Stimulated activated naive CD8-positive, alpha-beta T cell treated with anti-CD3 and anti-CD28 coated beads, Interleukin-15, Interleukin-2, amounts not matched to agents 100 ng/mL and 50 ng/mL, for 24 hours (primary cell): ENCODE data around the gene CDH12.

ENCODE experiments used
- H3K27ac Mint-ChIP-seq: one replicate; pipeline ENCODE4 v1.8.0; 2021; ENCODE audit warnings: mild to moderate bottlenecking, mixed read lengths
- H3K27me3 Mint-ChIP-seq: one replicate; pipeline ENCODE4 v1.8.0; 2021; ENCODE audit warnings: mixed read lengths
- H3K36me3 Mint-ChIP-seq: one replicate; pipeline ENCODE4 v1.8.0; 2021; ENCODE audit warnings: low read depth, mixed read lengths
- H3K4me1 Mint-ChIP-seq: one replicate; pipeline ENCODE4 v1.8.0; 2021; ENCODE audit warnings: low read depth, mixed read lengths
- H3K4me3 Mint-ChIP-seq: one replicate; pipeline ENCODE4 v1.8.0; 2021; ENCODE audit warnings: mild to moderate bottlenecking, mixed read lengths
- H3K9me3 Mint-ChIP-seq: one replicate; pipeline ENCODE4 v1.8.0; 2021; ENCODE audit warnings: mixed read lengths

Gene CDH12

DNA sequence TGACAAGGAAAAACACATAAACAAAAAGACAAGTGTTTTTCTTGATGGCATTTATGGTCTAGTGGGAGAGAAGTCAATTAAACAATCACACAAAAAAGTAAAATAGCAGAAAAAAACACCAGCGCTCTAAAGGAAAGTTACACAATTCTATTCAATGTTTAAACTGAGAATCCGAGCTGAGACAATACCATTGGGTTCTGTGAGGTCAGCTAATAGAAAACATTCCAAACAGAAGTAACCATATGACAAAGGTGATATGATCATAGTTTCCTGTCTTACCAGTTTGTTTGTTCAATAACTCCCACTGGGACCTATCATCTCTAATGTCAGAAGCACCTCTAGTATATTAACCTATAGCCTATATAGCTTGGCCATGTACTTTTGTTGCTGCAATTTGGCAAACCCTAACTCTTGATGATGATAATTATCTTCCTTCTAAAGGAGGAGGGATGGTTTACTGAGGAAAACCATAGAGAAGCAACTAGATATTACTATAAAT is 1030.0 kb downstream of the CDH12 start:
- Mint-ChIP-seq H3K27ac (no peak overlapping the region), H3K9me3 (no peaks in the 10 kb centered on the region), H3K36me3 (no peaks in the 10 kb centered on the region), H3K4me3 (no peak overlapping the region), H3K4me1 (peaks cover 4% of the 10 kb centered on the region), H3K27me3 (no peaks in the 10 kb centered on the region)

DNA sequence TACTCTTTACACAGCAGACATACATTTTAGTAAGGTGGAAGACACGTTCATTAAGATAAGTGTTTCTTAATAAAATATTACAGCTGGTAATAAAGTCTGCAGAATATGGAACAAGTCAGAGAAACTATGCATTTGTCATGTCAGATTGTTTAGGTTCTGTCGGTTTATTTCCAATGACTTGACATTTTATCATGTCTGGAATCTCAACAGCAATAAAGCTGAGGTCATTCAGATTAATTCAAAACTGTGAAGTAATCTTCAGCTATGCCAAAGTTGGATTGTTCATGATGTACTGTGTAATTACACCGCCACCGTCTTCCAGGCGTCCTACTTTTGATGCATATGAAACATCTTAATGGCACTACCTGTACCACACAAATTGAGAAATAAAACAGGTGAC is 1032.6 kb downstream of the CDH12 start:
- H3K4me3 Mint-ChIP-seq, result no peak overlapping the region
- no peaks in the 10 kb centered on the region for H3K27me3 Mint-ChIP-seq
- H3K27ac Mint-ChIP-seq, result no peak overlapping the region
- H3K36me3 Mint-ChIP-seq, result no peaks in the 10 kb centered on the region
- peaks cover 8% of the 10 kb centered on the region for H3K4me1 Mint-ChIP-seq
- H3K9me3 Mint-ChIP-seq, result no peaks in the 10 kb centered on the region

DNA sequence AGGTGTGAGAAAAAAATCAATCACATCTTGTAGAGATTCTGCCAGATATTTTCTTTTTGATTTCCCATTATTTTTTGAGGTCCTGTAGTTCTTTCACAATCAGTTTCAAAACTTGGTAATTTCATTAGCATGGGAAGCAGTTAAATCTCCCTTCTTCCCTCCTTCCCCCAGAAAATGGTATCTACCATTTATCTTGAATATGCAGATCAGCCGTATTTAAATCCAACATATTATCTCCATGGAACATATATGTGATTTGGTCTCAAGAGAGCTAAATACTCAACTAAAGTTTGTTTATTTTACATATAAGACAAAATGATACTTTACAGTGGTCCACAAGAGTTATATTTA is 1034.8 kb downstream of the CDH12 start:
- Mint-ChIP-seq H3K4me1 (peaks cover 8% of the 10 kb centered on the region), H3K9me3 (no peaks in the 10 kb centered on the region), H3K36me3 (no peaks in the 10 kb centered on the region), H3K27me3 (no peaks in the 10 kb centered on the region), H3K4me3 (no peak overlapping the region), H3K27ac (no peak overlapping the region)

DNA sequence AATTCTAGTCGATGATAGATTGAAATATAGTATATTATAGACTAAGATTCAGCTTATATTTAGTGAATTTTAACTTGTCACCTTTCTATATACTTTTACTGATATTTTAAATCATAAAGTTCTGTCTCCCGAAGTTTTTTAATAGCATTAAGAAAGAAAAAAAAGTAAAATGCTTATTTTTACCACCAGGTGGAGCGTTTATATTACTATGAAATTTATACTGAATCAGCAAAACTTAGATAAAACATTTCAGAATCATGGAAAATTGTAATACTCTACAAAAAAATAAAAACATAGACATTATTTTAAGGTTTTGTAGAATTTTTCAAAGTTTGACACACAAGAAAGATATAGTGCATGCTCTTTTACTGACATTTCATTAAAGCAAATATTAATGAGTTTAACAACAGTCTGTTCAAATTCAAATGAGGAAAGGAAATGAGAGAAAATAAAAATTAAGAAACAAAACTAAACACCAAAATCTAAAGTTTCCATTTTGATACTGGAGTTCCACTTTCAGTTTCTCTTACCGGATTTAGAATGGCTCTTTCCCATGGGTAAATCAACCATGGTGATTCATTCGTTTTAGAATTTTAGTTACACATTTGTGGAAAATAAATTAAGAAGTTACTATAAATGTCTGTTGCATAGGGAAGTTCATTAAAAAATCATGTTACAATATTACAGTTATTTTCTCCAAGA is 1035.3 kb downstream of the CDH12 start:
- Mint-ChIP-seq H3K36me3 (no peaks in the 10 kb centered on the region), H3K4me3 (no peak overlapping the region), H3K27ac (no peak overlapping the region), H3K27me3 (no peaks in the 10 kb centered on the region), H3K9me3 (no peaks in the 10 kb centered on the region), H3K4me1 (peaks cover 8% of the 10 kb centered on the region)

DNA sequence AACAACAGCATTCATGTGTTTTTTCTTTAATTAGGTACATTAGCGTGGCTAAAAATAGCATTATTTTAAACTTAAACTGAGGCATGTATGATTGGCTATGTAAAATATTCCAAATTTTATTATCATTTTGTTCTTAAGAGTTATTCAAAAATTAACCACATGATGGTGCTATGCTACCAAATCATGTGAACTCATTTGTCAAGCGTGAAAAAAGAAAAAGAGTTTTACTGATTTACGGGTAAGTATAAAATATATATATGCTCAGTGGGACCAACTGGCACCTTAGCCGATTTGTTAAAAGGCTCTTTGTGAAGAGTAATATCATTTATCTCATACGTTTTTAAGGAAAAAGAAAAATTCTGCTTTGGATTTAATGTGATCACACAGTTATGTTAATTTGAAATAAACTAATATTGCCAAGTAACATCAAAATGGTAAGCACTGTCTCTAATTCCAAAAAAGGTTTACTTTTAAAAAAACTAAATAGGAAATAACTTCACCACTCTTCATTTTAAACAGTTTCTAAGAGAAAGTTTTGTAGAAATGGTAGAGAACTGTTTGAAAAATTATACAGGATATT is 1042.3 kb downstream of the CDH12 start:
- Mint-ChIP-seq H3K36me3 (no peaks in the 10 kb centered on the region), H3K27me3 (no peaks in the 10 kb centered on the region), H3K9me3 (no peaks in the 10 kb centered on the region), H3K4me1 (no peaks in the 10 kb centered on the region), H3K27ac (no peak overlapping the region), H3K4me3 (no peak overlapping the region)

DNA sequence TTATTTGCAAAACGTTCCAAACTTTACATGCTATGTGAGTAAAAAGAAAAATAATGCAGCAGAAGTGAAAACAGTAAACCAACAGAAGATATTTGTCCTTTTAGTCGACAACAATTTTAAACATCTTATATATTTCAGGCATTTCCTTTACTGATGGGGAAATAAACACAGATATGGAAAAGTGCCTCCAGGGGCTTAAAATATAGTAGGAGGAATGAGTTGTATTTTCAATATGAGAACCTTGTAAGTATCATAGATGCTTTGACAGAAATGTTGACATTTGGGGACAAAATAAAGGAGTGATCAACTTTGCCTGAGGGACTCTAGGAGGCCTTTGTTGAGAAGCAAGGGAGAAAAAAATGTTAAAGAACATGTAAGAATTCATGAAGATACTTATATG is 1043.5 kb downstream of the CDH12 start:
- Mint-ChIP-seq H3K36me3 (no peaks in the 10 kb centered on the region), H3K4me1 (no peaks in the 10 kb centered on the region), H3K27ac (no peak overlapping the region), H3K9me3 (no peaks in the 10 kb centered on the region), H3K27me3 (no peaks in the 10 kb centered on the region), H3K4me3 (no peak overlapping the region)

DNA sequence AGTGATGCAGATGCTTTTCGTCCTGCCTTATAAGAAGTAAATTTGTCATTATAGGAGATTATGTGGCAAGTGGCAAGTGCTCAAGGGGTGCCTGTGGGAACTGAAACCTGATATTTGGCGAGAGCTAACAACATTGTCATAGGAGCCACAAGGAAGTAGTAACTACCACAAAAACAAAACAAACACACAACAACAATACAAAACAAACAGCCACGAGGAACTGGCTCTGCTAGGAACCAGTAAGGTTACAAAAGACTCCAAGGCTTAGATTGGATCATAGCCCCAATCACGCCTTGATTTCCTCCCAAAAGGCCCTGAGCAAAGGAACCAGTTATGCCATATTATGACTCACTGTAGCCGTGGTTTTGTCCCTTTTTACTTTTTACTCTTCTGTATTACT is 1045.2 kb downstream of the CDH12 start:
- H3K4me1 Mint-ChIP-seq, result no peaks in the 10 kb centered on the region
- no peaks in the 10 kb centered on the region for H3K36me3 Mint-ChIP-seq
- no peaks in the 10 kb centered on the region for H3K27me3 Mint-ChIP-seq
- H3K4me3 Mint-ChIP-seq, result no peak overlapping the region
- no peak overlapping the region for H3K27ac Mint-ChIP-seq
- H3K9me3 Mint-ChIP-seq, result no peaks in the 10 kb centered on the region

DNA sequence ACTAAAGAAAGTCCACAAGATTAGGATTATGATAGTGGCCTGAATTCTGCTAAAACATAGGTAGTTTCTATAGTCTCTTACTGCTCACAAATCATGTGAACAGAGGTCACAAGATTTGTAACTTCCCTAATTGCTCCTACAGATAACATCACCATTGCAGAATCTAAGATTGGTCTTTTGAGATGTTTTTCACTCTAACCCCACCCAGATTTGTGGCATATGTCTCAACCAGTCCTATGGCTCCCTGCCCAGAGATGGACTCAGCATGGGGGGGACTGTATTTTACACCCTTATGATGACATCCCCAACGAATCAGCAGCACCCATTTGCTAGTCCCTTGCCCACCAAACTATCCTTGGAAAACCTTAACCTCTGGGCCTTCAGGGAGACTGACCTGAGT is 1046.2 kb downstream of the CDH12 start:
- Mint-ChIP-seq H3K4me3 (no peak overlapping the region), H3K27me3 (no peaks in the 10 kb centered on the region), H3K27ac (no peak overlapping the region), H3K4me1 (no peaks in the 10 kb centered on the region), H3K9me3 (no peaks in the 10 kb centered on the region), H3K36me3 (no peaks in the 10 kb centered on the region)

DNA sequence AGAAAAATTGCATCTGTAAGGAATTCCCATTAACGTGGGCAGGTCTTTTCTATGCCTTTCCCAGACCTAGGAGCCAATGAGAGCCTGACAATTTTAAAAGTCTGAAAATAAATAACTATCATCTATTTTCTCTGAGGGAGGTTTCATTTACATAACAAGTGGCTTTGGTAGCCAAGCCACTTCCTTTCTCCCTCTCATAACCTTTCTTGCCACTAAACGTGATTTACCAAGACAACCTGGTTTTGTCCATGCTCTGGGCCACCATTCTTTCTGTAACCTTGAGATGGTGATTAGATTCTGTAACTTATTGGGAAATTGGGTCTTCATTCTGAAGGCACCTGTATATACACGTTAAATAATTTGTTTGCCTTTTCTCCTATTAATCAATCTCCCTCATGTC is 1046.9 kb downstream of the CDH12 start:
- Mint-ChIP-seq H3K4me3 (no peak overlapping the region), H3K9me3 (peaks cover 3% of the 10 kb centered on the region), H3K27me3 (no peaks in the 10 kb centered on the region), H3K4me1 (no peaks in the 10 kb centered on the region), H3K27ac (no peak overlapping the region), H3K36me3 (no peaks in the 10 kb centered on the region)

DNA sequence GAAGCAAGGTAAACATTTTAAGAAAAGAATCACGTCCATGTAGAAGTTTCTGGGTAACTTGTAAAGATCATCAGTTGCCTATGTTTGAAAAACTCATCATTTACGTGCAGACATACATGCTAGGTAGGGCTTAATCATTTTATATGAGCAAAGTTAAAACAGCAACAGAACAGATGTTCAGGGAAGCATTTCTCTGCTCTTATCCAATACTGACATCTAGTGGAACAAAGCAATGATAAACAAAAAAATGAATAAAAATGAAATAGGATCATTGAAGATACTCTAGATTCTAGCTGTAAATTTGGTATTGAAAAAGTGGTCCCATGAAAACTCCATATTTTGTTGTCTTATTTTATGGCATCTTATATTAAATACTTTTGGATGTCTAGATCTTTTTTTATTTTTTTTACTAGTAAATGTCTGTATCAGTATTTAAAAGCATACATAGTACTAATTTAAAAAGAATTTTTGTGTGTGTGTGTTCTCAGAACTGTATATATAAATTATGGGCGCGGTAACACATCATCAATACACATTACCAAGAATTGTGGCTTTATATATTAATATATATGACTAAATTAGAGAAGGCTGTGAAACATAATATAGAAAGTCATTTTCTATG is 1050.2 kb downstream of the CDH12 start:
- H3K27ac Mint-ChIP-seq, result no peak overlapping the region
- no peaks in the 10 kb centered on the region for H3K36me3 Mint-ChIP-seq
- no peaks in the 10 kb centered on the region for H3K4me1 Mint-ChIP-seq
- H3K9me3 Mint-ChIP-seq, result peaks cover 10% of the 10 kb centered on the region
- H3K27me3 Mint-ChIP-seq, result no peaks in the 10 kb centered on the region
- H3K4me3 Mint-ChIP-seq, result no peak overlapping the region

DNA sequence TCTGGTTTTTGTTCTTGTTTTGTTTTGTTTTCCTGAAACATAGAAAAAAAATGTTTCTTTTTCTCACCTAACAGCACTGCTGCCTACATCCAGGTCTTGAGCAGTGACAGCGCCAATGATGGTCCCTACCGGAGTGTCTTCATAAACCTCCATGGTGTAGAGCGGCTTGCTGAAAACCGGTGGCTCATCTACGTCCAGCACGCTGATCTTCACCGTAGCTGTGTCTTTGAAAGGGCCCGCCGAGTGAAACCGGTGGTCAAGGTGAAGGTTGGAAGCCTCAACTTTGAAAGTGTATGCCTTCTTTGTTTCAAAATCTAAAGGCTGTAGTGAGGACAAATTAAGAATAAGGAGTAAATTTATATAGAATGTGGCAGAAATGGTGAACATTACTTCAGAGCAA is 1051.0 kb downstream of the CDH12 start:
- no peaks in the 10 kb centered on the region for H3K27me3 Mint-ChIP-seq
- no peaks in the 10 kb centered on the region for H3K36me3 Mint-ChIP-seq
- H3K4me3 Mint-ChIP-seq, result no peak overlapping the region
- H3K27ac Mint-ChIP-seq, result no peak overlapping the region
- no peaks in the 10 kb centered on the region for H3K4me1 Mint-ChIP-seq
- peaks cover 10% of the 10 kb centered on the region for H3K9me3 Mint-ChIP-seq

DNA sequence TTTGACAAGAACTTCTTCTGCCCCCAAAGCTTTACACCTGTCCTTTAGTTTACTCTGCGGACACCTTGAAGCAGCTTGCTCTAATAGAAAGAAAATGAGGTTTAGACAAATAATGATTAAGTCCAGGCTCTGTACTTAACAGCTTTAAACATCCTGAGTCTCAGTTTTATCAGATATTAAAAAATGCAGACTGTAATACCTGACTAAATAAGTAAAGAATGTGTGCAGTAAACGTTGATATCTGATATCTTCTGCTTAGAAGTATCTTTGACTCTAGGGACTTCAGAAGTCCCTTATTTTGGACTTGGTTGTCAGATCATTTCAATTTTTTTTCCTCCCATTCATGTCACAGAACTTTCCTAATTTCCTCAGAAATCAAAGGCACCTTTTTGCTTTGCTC is 1060.4 kb downstream of the CDH12 start:
- no peak overlapping the region for H3K4me3 Mint-ChIP-seq
- no peaks in the 10 kb centered on the region for H3K4me1 Mint-ChIP-seq
- H3K9me3 Mint-ChIP-seq, result peaks cover 11% of the 10 kb centered on the region
- H3K27ac Mint-ChIP-seq, result no peak overlapping the region
- H3K27me3 Mint-ChIP-seq, result no peaks in the 10 kb centered on the region
- H3K36me3 Mint-ChIP-seq, result no peaks in the 10 kb centered on the region

DNA sequence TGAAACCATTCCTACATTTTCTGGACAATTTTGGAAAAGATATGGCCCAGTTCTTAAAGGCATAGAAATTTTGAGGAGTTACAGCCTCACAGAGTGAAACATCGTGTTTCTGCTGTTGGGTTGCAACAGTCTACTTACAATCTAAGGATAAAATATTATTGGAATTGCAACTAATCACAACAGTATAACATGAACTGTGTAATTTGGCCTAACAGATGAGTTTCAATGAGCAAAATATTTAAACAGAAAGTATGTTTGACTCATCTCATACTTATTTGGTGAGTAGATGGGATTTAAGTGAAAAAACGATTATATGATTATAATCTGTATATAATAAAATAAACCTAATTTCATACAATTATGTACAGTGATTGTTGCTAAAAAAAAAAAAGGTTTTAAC is 1061.8 kb downstream of the CDH12 start:
- no peak overlapping the region for H3K4me3 Mint-ChIP-seq
- H3K9me3 Mint-ChIP-seq, result peaks cover 15% of the 10 kb centered on the region
- no peaks in the 10 kb centered on the region for H3K4me1 Mint-ChIP-seq
- H3K27me3 Mint-ChIP-seq, result no peaks in the 10 kb centered on the region
- H3K36me3 Mint-ChIP-seq, result no peaks in the 10 kb centered on the region
- H3K27ac Mint-ChIP-seq, result no peak overlapping the region

DNA sequence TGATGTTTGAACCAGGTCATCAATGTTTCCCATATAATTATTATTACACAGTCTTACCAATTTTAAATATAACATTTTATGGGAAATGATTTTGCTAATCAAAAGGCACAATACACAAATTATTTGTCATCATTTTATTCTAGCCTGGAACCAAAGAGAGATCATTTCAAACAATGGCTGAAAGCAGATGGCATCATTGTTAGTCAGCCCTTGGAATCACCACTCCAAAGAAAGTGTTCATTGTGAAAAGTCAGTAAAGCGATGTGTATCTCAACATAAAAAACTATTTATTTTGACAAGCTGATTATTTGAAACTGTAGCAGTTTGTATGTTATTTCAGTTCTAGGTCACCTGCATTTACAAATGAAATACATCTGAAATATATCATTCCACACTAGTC is 1068.7 kb downstream of the CDH12 start:
- H3K9me3 Mint-ChIP-seq, result peaks cover 9% of the 10 kb centered on the region
- H3K36me3 Mint-ChIP-seq, result no peaks in the 10 kb centered on the region
- no peaks in the 10 kb centered on the region for H3K4me1 Mint-ChIP-seq
- H3K27ac Mint-ChIP-seq, result no peak overlapping the region
- no peak overlapping the region for H3K4me3 Mint-ChIP-seq
- no peaks in the 10 kb centered on the region for H3K27me3 Mint-ChIP-seq

DNA sequence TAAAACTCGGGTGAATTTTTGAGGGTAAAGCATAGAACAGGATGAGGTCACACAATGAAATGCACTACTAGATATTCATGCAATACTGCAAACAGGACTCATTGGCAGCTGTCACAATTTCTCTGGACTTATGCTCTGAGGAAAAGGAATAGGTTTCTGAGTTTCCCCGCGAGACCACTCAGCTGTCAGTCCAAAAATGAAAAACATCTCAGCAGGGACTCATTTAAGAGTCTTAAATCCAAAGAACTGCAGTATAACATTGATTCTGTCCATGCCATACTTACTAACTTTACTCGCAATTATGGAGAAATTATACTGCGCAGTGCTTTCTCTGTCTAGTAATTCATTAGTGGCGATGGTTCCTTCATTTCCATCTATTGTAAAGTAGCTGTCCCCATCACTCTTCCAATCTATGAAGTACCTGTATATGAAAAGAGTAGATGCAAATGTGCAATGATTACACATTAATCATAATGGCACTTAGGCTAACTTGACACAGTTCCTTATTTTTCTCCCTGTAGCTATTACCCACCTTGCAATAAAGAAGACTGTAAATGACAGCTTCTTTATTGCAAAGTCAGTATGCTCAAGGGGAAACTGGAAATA is 1070.0 kb downstream of the CDH12 start:
- no peaks in the 10 kb centered on the region for H3K27me3 Mint-ChIP-seq
- H3K4me3 Mint-ChIP-seq, result no peak overlapping the region
- no peaks in the 10 kb centered on the region for H3K4me1 Mint-ChIP-seq
- H3K27ac Mint-ChIP-seq, result no peak overlapping the region
- H3K36me3 Mint-ChIP-seq, result no peaks in the 10 kb centered on the region
- H3K9me3 Mint-ChIP-seq, result peaks cover 7% of the 10 kb centered on the region
